Measurements from ENCODE around the gene DNAAF1.
"Not testable (repeated sequence)": the region's sequence is repeated elsewhere in the genome, so short reads cannot be mapped to it uniquely, and the experiment has no call there.

DNAAF1 gene

DNA sequence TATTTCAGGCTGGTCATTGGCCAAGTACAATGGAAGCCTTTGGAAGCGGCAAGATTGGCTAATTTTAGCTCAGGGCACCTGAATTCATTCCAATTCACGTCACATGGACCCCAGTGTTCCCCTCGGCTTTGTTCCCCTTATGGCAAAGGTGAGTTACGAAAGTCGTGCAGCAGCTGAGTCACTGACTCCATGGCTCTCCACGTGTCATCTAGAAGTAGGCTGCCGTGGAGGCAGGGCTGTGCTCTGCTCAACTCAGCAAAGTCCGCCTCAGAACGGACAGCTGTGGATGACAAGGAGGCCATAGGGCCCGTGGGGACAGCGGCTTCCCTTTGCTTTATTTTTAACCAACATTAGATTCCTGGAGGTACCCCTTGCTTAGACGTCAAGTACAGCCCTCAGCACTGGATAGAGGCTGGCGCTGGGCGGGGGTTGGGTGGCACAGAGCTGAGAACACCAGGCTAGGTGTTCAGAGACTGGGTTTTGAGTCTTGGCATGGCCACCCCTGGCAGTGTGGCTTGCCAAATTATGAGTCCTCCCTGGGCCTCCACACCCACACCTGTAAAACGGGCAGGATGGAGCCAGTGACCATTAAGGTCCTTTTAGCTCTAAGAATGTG is 69.5 kb downstream of the DNAAF1 start:
- no peak overlapping the region for H3K14ac ChIP-seq (ENCODE audit: low read length)
- peaks cover 2% of the 10 kb centered on the region for H3K9me3 ChIP-seq (ENCODE audit: insufficient read depth, low read depth, low read length)
- H2BK5ac ChIP-seq (ENCODE audit: low read depth, low read length, poor library complexity): no peak overlapping the region
- no peak overlapping the region for H3K4me2 ChIP-seq (ENCODE audit: low read length)
- no peak overlapping the region for H4K8ac ChIP-seq (ENCODE audit: low read depth, low read length)
- no peak overlapping the region for H3K27ac ChIP-seq (ENCODE audit: low read depth, low read length)
- H3K4ac ChIP-seq (ENCODE audit: low read depth, low read length): no peak overlapping the region
- H3K4me3 ChIP-seq (ENCODE audit: low read depth, low read length): no peak overlapping the region
- DNase-seq: no peak
- no peak overlapping the region for H3K18ac ChIP-seq (ENCODE audit: low read length)
- H4K91ac ChIP-seq (ENCODE audit: low read depth, low read length): no peak overlapping the region
- no peak overlapping the region for H3K9ac ChIP-seq (ENCODE audit: low read length)
- no peak overlapping the region for H2AFZ ChIP-seq (ENCODE audit: insufficient read depth, low read length, poor library complexity)
- no peaks in the 10 kb centered on the region for H3K27me3 ChIP-seq (ENCODE audit: insufficient read depth, low read length)
- no peak overlapping the region for H2BK120ac ChIP-seq (ENCODE audit: insufficient read depth, low read length, poor library complexity)
- no peak overlapping the region for H2AK5ac ChIP-seq (ENCODE audit: low read length)
- no peak overlapping the region for H3K23ac ChIP-seq (ENCODE audit: low read length)
- H3K79me1 ChIP-seq (ENCODE audit: low read length): no peaks in the 10 kb centered on the region
- H2BK12ac ChIP-seq (ENCODE audit: low read length): no peak overlapping the region
- H3K4me1 ChIP-seq (ENCODE audit: control insufficient read depth in 1 of 2, insufficient read depth in 2 of 2, low read length in 2 of 2): peaks cover 0 to 5% of the 10 kb centered on the region in 2 experiments
- no peaks in the 10 kb centered on the region for H3K36me3 ChIP-seq (ENCODE audit: control insufficient read depth in 1 of 2, insufficient read depth in 2 of 2, low read length in 2 of 2)
- H4K12ac ChIP-seq (ENCODE audit: low read depth, low read length): no peak overlapping the region
- no CpG with 5 or more reads among the region's 15 CpGs for WGBS (ENCODE audit: extremely low coverage, insufficient coverage, insufficient read length)
- H3K79me2 ChIP-seq (ENCODE audit: control insufficient read depth, insufficient read depth, low read length, poor library complexity): no peaks in the 10 kb centered on the region

DNA sequence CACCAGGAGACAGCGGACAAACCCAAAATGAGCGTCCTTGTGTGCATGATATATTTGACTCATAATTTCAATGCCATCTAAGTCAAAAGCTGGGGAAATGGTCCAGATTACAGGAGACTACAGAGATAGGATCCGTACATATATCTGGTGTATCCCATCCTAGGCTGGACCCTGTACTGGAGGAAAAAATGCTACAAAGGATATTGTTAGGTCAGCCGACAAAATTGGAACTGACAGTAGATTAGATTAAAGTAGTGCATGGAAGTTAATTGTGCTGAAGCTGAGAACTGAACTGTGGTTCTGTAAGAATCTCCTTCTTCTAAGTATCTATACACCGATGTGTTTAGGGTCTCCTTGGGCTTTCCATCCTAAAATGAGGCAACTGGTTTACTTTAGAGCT is 70.4 kb downstream of the DNAAF1 start:
- no peak overlapping the region for H4K8ac ChIP-seq (ENCODE audit: low read depth, low read length)
- H3K4me3 ChIP-seq (ENCODE audit: low read depth, low read length): no peak overlapping the region
- no peak overlapping the region for H2AFZ ChIP-seq (ENCODE audit: insufficient read depth, low read length, poor library complexity)
- H3K36me3 ChIP-seq (ENCODE audit: control insufficient read depth in 1 of 2, insufficient read depth in 2 of 2, low read length in 2 of 2): no peaks in the 10 kb centered on the region
- no peak overlapping the region for H2AK5ac ChIP-seq (ENCODE audit: low read length)
- H3K79me1 ChIP-seq (ENCODE audit: low read length): no peaks in the 10 kb centered on the region
- no peak overlapping the region for H3K23ac ChIP-seq (ENCODE audit: low read length)
- H3K27me3 ChIP-seq (ENCODE audit: insufficient read depth, low read length): no peaks in the 10 kb centered on the region
- no peak overlapping the region for H2BK5ac ChIP-seq (ENCODE audit: low read depth, low read length, poor library complexity)
- no peak overlapping the region for H2BK12ac ChIP-seq (ENCODE audit: low read length)
- no peak overlapping the region for H3K9ac ChIP-seq (ENCODE audit: low read length)
- H3K4ac ChIP-seq (ENCODE audit: low read depth, low read length): no peak overlapping the region
- no peak overlapping the region for H3K4me2 ChIP-seq (ENCODE audit: low read length)
- H4K91ac ChIP-seq (ENCODE audit: low read depth, low read length): no peak overlapping the region
- no peak overlapping the region for H3K18ac ChIP-seq (ENCODE audit: low read length)
- H4K12ac ChIP-seq (ENCODE audit: low read depth, low read length): no peak overlapping the region
- DNase-seq: no peak
- peaks cover 1% of the 10 kb centered on the region for H3K9me3 ChIP-seq (ENCODE audit: insufficient read depth, low read depth, low read length)
- no CpG with 5 or more reads among the region's 5 CpGs for WGBS (ENCODE audit: extremely low coverage, insufficient coverage, insufficient read length)
- no peak overlapping the region for H3K27ac ChIP-seq (ENCODE audit: low read depth, low read length)
- no peak overlapping the region for H2BK120ac ChIP-seq (ENCODE audit: insufficient read depth, low read length, poor library complexity)
- peaks cover 0 to 5% of the 10 kb centered on the region in 2 experiments for H3K4me1 ChIP-seq (ENCODE audit: control insufficient read depth in 1 of 2, insufficient read depth in 2 of 2, low read length in 2 of 2)
- H3K14ac ChIP-seq (ENCODE audit: low read length): no peak overlapping the region
- no peaks in the 10 kb centered on the region for H3K79me2 ChIP-seq (ENCODE audit: control insufficient read depth, insufficient read depth, low read length, poor library complexity)

DNA sequence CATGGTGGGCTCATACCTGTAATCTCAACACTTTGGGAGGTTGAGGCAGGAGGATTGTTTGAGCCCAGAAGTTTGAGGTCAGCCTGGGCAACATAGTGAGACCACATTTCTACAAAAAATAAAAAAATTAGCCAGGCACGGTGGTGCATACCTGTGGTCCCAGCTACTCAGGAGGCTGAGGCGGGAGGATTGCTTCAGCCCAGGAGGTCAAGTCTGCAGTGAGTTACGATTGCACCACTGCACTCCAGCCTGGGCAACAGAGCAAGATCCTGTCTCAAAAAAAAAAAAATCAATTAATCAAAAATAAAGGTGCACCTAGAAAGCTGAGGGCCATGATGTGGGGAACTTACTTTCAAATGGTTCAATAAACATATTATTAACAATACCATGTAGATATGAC is 71.0 kb downstream of the DNAAF1 start:
- not testable (repeated sequence) for H3K27ac ChIP-seq (ENCODE audit: low read depth, low read length); H3K36me3 ChIP-seq (ENCODE audit: control insufficient read depth in 1 of 2, insufficient read depth in 2 of 2, low read length in 2 of 2); H3K79me1 ChIP-seq (ENCODE audit: low read length); H4K8ac ChIP-seq (ENCODE audit: low read depth, low read length); H2AK5ac ChIP-seq (ENCODE audit: low read length); H3K9me3 ChIP-seq (ENCODE audit: insufficient read depth, low read depth, low read length); H3K14ac ChIP-seq (ENCODE audit: low read length); H3K4me1 ChIP-seq (ENCODE audit: control insufficient read depth in 1 of 2, insufficient read depth in 2 of 2, low read length in 2 of 2); DNase-seq; H2BK12ac ChIP-seq (ENCODE audit: low read length); H3K4me2 ChIP-seq (ENCODE audit: low read length); H3K23ac ChIP-seq (ENCODE audit: low read length); H3K4me3 ChIP-seq (ENCODE audit: low read depth, low read length); H3K27me3 ChIP-seq (ENCODE audit: insufficient read depth, low read length); H3K18ac ChIP-seq (ENCODE audit: low read length); H2BK5ac ChIP-seq (ENCODE audit: low read depth, low read length, poor library complexity); H3K9ac ChIP-seq (ENCODE audit: low read length); H4K12ac ChIP-seq (ENCODE audit: low read depth, low read length); H2BK120ac ChIP-seq (ENCODE audit: insufficient read depth, low read length, poor library complexity); H2AFZ ChIP-seq (ENCODE audit: insufficient read depth, low read length, poor library complexity); H3K4ac ChIP-seq (ENCODE audit: low read depth, low read length); H4K91ac ChIP-seq (ENCODE audit: low read depth, low read length); H3K79me2 ChIP-seq (ENCODE audit: control insufficient read depth, insufficient read depth, low read length, poor library complexity)
- WGBS (ENCODE audit: extremely low coverage, insufficient coverage, insufficient read length): no CpG with 5 or more reads among the region's 3 CpGs

DNA sequence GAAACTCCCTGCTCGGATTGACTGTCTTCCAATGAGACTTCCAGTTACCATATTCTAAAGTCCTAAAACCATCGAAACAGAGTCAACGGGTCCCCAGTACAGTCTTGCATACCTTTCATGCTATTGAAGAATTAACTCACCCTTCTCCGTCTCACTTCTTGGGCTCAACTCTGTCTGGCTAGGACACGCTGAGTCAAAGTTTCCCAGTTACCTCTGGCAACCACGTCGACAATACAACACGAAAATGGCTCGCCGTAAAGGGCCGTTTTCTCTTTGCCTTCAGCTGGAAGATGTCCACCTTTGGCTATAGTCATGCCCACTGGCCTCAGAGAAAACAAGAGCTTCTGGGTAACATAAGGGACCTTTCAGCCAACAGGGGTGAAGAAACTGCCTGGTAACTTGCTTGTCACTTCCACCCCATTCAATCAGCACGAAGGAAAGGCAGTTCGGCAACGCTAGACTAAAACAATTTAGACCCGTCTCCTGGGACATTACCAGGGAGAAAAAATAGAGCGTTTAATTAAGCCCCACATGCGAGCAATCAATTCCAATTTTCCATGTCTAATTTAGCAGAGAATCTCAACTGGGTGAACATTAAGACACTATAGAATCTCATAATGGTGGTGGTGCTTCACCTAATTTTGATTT is 73.2 kb downstream of the DNAAF1 start:
- no peak overlapping the region for H2AFZ ChIP-seq (ENCODE audit: insufficient read depth, low read length, poor library complexity)
- H3K23ac ChIP-seq (ENCODE audit: low read length): no peak overlapping the region
- no peak overlapping the region for H4K12ac ChIP-seq (ENCODE audit: low read depth, low read length)
- H2AK5ac ChIP-seq (ENCODE audit: low read length): no peak overlapping the region
- H3K79me2 ChIP-seq (ENCODE audit: control insufficient read depth, insufficient read depth, low read length, poor library complexity): no peaks in the 10 kb centered on the region
- H4K8ac ChIP-seq (ENCODE audit: low read depth, low read length): no peak overlapping the region
- no peak overlapping the region for H3K27ac ChIP-seq (ENCODE audit: low read depth, low read length)
- no peak for DNase-seq
- H3K9ac ChIP-seq (ENCODE audit: low read length): no peak overlapping the region
- H3K27me3 ChIP-seq (ENCODE audit: insufficient read depth, low read length): no peaks in the 10 kb centered on the region
- H3K4me3 ChIP-seq (ENCODE audit: low read depth, low read length): no peak overlapping the region
- peaks cover 0 to 7% of the 10 kb centered on the region in 2 experiments for H3K4me1 ChIP-seq (ENCODE audit: control insufficient read depth in 1 of 2, insufficient read depth in 2 of 2, low read length in 2 of 2)
- no peak overlapping the region for H3K18ac ChIP-seq (ENCODE audit: low read length)
- H3K14ac ChIP-seq (ENCODE audit: low read length): no peak overlapping the region
- no peaks in the 10 kb centered on the region for H3K36me3 ChIP-seq (ENCODE audit: control insufficient read depth in 1 of 2, insufficient read depth in 2 of 2, low read length in 2 of 2)
- H2BK12ac ChIP-seq (ENCODE audit: low read length): no peak overlapping the region
- H2BK120ac ChIP-seq (ENCODE audit: insufficient read depth, low read length, poor library complexity): no peak overlapping the region
- no peaks in the 10 kb centered on the region for H3K9me3 ChIP-seq (ENCODE audit: insufficient read depth, low read depth, low read length)
- no peak overlapping the region for H3K4ac ChIP-seq (ENCODE audit: low read depth, low read length)
- WGBS (ENCODE audit: extremely low coverage, insufficient coverage, insufficient read length): no CpG with 5 or more reads among the region's 17 CpGs
- no peak overlapping the region for H3K4me2 ChIP-seq (ENCODE audit: low read length)
- no peaks in the 10 kb centered on the region for H3K79me1 ChIP-seq (ENCODE audit: low read length)
- H2BK5ac ChIP-seq (ENCODE audit: low read depth, low read length, poor library complexity): no peak overlapping the region
- H4K91ac ChIP-seq (ENCODE audit: low read depth, low read length): no peak overlapping the region
